GM21786 (cell line): ENCODE results near the gene PRPSAP2.
"Not testable (repeated sequence)": the region's sequence is repeated elsewhere in the genome, so short reads cannot be mapped to it uniquely, and the experiment has no call there.

ENCODE experiments used
- ATAC-seq: cut with Tn5 transposase; IDR thresholded peaks from one replicate; pipeline ENCODE4 v1.9.1; 2021; ENCODE audit not compliant: unreplicated experiment

Gene PRPSAP2

GRCh38 chr17:18937981-18938691 is 80.2 kb downstream of the PRPSAP2 start:
- ATAC-seq, result no peak

GRCh38 chr17:18938692-18939023 is 80.7 kb downstream of the PRPSAP2 start:
- no peak for ATAC-seq

GRCh38 chr17:18944646-18945045 is 86.7 kb downstream of the PRPSAP2 start:
- ATAC-seq, result no peak

GRCh38 chr17:18946536-18946935 is 88.6 kb downstream of the PRPSAP2 start:
- no peak for ATAC-seq

- no peak for ATAC-seq
Measured at GRCh38 chr17:18947866-18948265, 89.9 kb downstream of the PRPSAP2 start.

- no peak for ATAC-seq
Measured at GRCh38 chr17:18948476-18949006, 90.6 kb downstream of the PRPSAP2 start.

- ATAC-seq, result no peak
Measured at GRCh38 chr17:18949566-18949965, 91.6 kb downstream of the PRPSAP2 start.

GRCh38 chr17:18950346-18950745 is 92.4 kb downstream of the PRPSAP2 start:
- ATAC-seq, result no peak

GRCh38 chr17:18950944-18951905 is 93.3 kb downstream of the PRPSAP2 start:
- no peak for ATAC-seq

- ATAC-seq, result no peak
Measured at GRCh38 chr17:18951941-18952842, 94.3 kb downstream of the PRPSAP2 start, which contains the start of gene SLC5A10. Gene SLC5A10, plus strand, starts transcription at chr17:18952165. Its CDS starts 41 bp downstream, at chr17:18952206.

- no peak for ATAC-seq
Measured at GRCh38 chr17:18953231-18953728, 95.3 kb downstream of the PRPSAP2 start.

- no peak for ATAC-seq
Measured at GRCh38 chr17:18954321-18954720, 96.4 kb downstream of the PRPSAP2 start.

GRCh38 chr17:18955009-18955408 is 97.1 kb downstream of the PRPSAP2 start:
- no peak for ATAC-seq

- not testable (repeated sequence) for ATAC-seq
Measured at GRCh38 chr17:18956021-18956420, 98.1 kb downstream of the PRPSAP2 start.

GRCh38 chr17:18956581-18956980 is 98.7 kb downstream of the PRPSAP2 start:
- no peak for ATAC-seq

- no peak for ATAC-seq
Measured at GRCh38 chr17:18957831-18958230, 99.9 kb downstream of the PRPSAP2 start.

GRCh38 chr17:18958611-18959010 is 100.7 kb downstream of the PRPSAP2 start:
- ATAC-seq, result no peak

GRCh38 chr17:18959071-18959844 is 101.3 kb downstream of the PRPSAP2 start:
- ATAC-seq, result no peak

GRCh38 chr17:18959845-18960240 is 101.9 kb downstream of the PRPSAP2 start:
- no peak for ATAC-seq

GRCh38 chr17:18960241-18960665 is 102.3 kb downstream of the PRPSAP2 start:
- ATAC-seq, result no peak
